Gastroesophageal sphincter (tissue), 4 donors: ENCODE data around the gene MLN. TPM values are rescaled to one million over a fixed set of nuclear protein-coding genes. Genes with fewer than 3 reads are reported as not detected.

Experiments
- ATAC-seq: fragments of 150-250 bp; one replicate; pipeline ENCODE4 v1.9.1; 2016; ENCODE audit warnings: mild to moderate bottlenecking, moderate library complexity
- H3K27ac ChIP-seq, 4 donors: fragments of 200-600 bp; sonication (generic) in 3 of 4; 1 replicate in 3 of 4; 2 replicates in 1 of 4; pipeline ENCODE4 v1.5.1; 2016 to 2019
- H3K27me3 ChIP-seq: fragments of 200-600 bp; sonication (generic); one replicate; pipeline ENCODE4 v1.5.1; 2019
- H3K36me3 ChIP-seq, 2 donors: fragments of 200-600 bp; sonication (generic); one replicate each; pipeline ENCODE4 v1.5.1; 2019; ENCODE audit warnings: control low read depth in 1 of 2
- H3K4me1 ChIP-seq, 3 donors: fragments of 200-600 bp; sonication (generic); 1 replicate in 2 of 3; 2 replicates in 1 of 3; pipeline ENCODE4 v1.5.1; 2016 to 2019; ENCODE audit warnings: control low read depth in 2 of 3
- H3K4me3 ChIP-seq, 2 donors: fragments of 200-600 bp; sonication (generic); one replicate each; pipeline ENCODE4 v1.5.1; 2019; ENCODE audit warnings: mild to moderate bottlenecking in 1 of 2, moderate library complexity in 1 of 2
- H3K9me3 ChIP-seq, 3 donors: fragments of 200-600 bp; sonication (generic); one replicate each; pipeline ENCODE4 v1.5.1; 2017 to 2019; ENCODE audit warnings: control low read depth in 2 of 3
- CTCF ChIP-seq, 4 experiments: fragments of 200-600 bp in 2 of 4; fragments of 450-650 bp in 2 of 4; sonication (generic) in 1 of 4; IDR thresholded peaks; one replicate each; pipeline ENCODE4 v1.5.1; 2017 to 2019; ENCODE audit warnings: antibody characterized with exemption in 4 of 4, mild to moderate bottlenecking in 2 of 4, moderate library complexity in 2 of 4
- EP300 ChIP-seq: sonication (generic); formaldehyde crosslinking; IDR thresholded peaks from one replicate; pipeline ENCODE4 v1.6.1; 2017; ENCODE audit warnings: antibody characterized with exemption, mild to moderate bottlenecking
- POLR2A ChIP-seq, 2 donors: fragments of 450-650 bp; IDR thresholded peaks; one replicate each; pipeline ENCODE4 v1.6.1; 2017; ENCODE audit warnings: antibody characterized with exemption in 2 of 2, mild to moderate bottlenecking in 2 of 2, moderate library complexity in 1 of 2
- POLR2AphosphoS5 ChIP-seq: sonication (generic); formaldehyde crosslinking; IDR thresholded peaks from one replicate; pipeline ENCODE4 v1.6.1; 2017; ENCODE audit warnings: antibody characterized with exemption
- WGBS, 2 donors: methylation state at CpG; one replicate each; pipeline ENCODE4 v1.1.5; 2018; ENCODE audit warnings: low coverage in 1 of 2; 5-methylcytosine and 5-hydroxymethylcytosine counted together
- total RNA-seq, 4 donors: library from RNA; depleted of rRNA; stranded (reverse); fragments of >200 nt; gene quantifications; one replicate each; pipeline ENCODE4 v1.1.0, GENCODE V29; 2016

The MLN gene
- total RNA-seq, 4 donors from 2014 or later = not detected

GRCh38 chr6:33774774-33775173 is 29.0 kb downstream of the MLN start:
- no peak for TF ChIP-seq POLR2AphosphoS5
- TF ChIP-seq POLR2A (IDR thresholded peaks at IDR 0.05) = no peak
- TF ChIP-seq CTCF (IDR thresholded peaks at IDR 0.05) = no peak
- TF ChIP-seq EP300 = no peak
- Histone ChIP-seq H3K4me3 (no peak overlapping the region), H3K36me3 (peaks cover 5 to 78% of the 10 kb centered on the region in 2 donors), H3K9me3 (no peaks in the 10 kb centered on the region), H3K27ac (no peak overlapping the region), H3K27me3 (no peaks in the 10 kb centered on the region), H3K4me1 (peaks cover 0 to 34% (median 26%) of the 10 kb centered on the region in 3 donors)
- ATAC-seq = no peak
- WGBS, 2 donors = 100% methylated on average over 1 of the region's 3 CpGs; no CpG with 5 or more reads in 1 of the 2 donors

- no peak for ATAC-seq
- no peaks in the 10 kb centered on the region for H3K27me3 ChIP-seq
- no peak overlapping the region for H3K4me3 ChIP-seq
- no peak for TF ChIP-seq POLR2A (IDR thresholded peaks at IDR 0.05)
- no peak for TF ChIP-seq POLR2AphosphoS5
- TF ChIP-seq CTCF (IDR thresholded peaks at IDR 0.05) = no peak
- no peak for TF ChIP-seq EP300
- H3K4me1 ChIP-seq = peaks cover 0 to 46% (median 27%) of the 10 kb centered on the region in 3 donors
- no peaks in the 10 kb centered on the region for H3K9me3 ChIP-seq
- peaks cover 5 to 60% of the 10 kb centered on the region in 2 donors for H3K36me3 ChIP-seq
- no peak overlapping the region for H3K27ac ChIP-seq
- WGBS, 2 donors = 40% methylated on average over 1 of the region's 6 CpGs; no CpG with 5 or more reads in 1 of the 2 donors
Observed at GRCh38 chr6:33772902-33773472, 30.8 kb downstream of the MLN start.

GRCh38 chr6:33772082-33772830 is 31.5 kb downstream of the MLN start:
- peaks cover 5 to 53% of the 10 kb centered on the region in 2 donors for H3K36me3 ChIP-seq
- peaks cover 0 to 46% (median 27%) of the 10 kb centered on the region in 3 donors for H3K4me1 ChIP-seq

GRCh38 chr6:33771146-33772081 is 32.4 kb downstream of the MLN start:
- peak overlapping the region in 3 of 4 donors; percentile 71 to 82 (median 79) for H3K27ac ChIP-seq
- TF ChIP-seq EP300 = no peak
- TF ChIP-seq CTCF (IDR thresholded peaks at IDR 0.05) = peak in 3 of 4 experiments; percentile 93 to 98 (median 94)
- TF ChIP-seq POLR2AphosphoS5 = peak; percentile 42
- no peak for TF ChIP-seq POLR2A (IDR thresholded peaks at IDR 0.05)

More at GRCh38 chr6:33772082-33772830, 31.5 kb downstream of the MLN start:
- Histone ChIP-seq H3K27me3 (no peaks in the 10 kb centered on the region), H3K9me3 (no peaks in the 10 kb centered on the region), H3K4me3 (no peak overlapping the region), H3K27ac (peak overlapping the region in 3 of 4 donors; percentile 71 to 82 (median 79))
- no peak for TF ChIP-seq POLR2AphosphoS5
- WGBS, 2 donors = 79 to 85% methylated on average over 5 to 8 of the region's 24 CpGs
- no peak for ATAC-seq

GRCh38 chr6:33770833-33771145 is 33.0 kb downstream of the MLN start:
- Histone ChIP-seq H3K4me1 (peaks cover 0 to 46% (median 27%) of the 10 kb centered on the region in 3 donors), H3K4me3 (no peak overlapping the region), H3K27me3 (peaks cover 8% of the 10 kb centered on the region), H3K27ac (peak overlapping the region in 3 of 4 donors; percentile 71 to 82 (median 79)), H3K9me3 (no peaks in the 10 kb centered on the region), H3K36me3 (peaks cover 0 to 38% of the 10 kb centered on the region in 2 donors)
- TF ChIP-seq POLR2AphosphoS5 (no peak), EP300 (no peak), CTCF (IDR thresholded peaks at IDR 0.05) (no peak), POLR2A (IDR thresholded peaks at IDR 0.05) (no peak)
- 7 to 20% methylated on average over 1 to 3 of the region's 3 CpGs for WGBS, 2 donors
- peak; percentile 4 for ATAC-seq

More at GRCh38 chr6:33771146-33772081, 32.4 kb downstream of the MLN start:
- Histone ChIP-seq H3K4me3 (peak overlapping the region in 1 of 2 donors; percentile 31), H3K4me1 (peaks cover 0 to 46% (median 27%) of the 10 kb centered on the region in 3 donors), H3K9me3 (no peaks in the 10 kb centered on the region), H3K36me3 (peaks cover 0 to 44% of the 10 kb centered on the region in 2 donors), H3K27me3 (peaks cover 2% of the 10 kb centered on the region)
- 0 to 4% methylated on average over 1 to 8 of the region's 47 CpGs for WGBS, 2 donors
- ATAC-seq = peak; percentile 85
